Panc1 (cell line): ENCODE measurements around the gene ATG10. TPM values are rescaled to one million over a fixed set of nuclear protein-coding genes. Genes with fewer than 3 reads are reported as not detected.

Experiments used
- ATAC-seq: fragments of 200-7000 bp; cut with Tn5 transposase; 2 replicates; pipeline ENCODE4 v1.9.1; 2020; ENCODE audit warnings: mild to moderate bottlenecking, moderate library complexity
- BruUV-seq: library from RNA; stranded (reverse); fragments of 400-500 nt; replicated peaks from 2 replicates; lab custom pipeline; 2021; lab: Mats Ljungman, UMichigan
- CTCF ChIA-PET: fragments of 300-600 bp; sonication (Branson Sonifier 250); formaldehyde crosslinking; loops from one replicate; lab custom pipeline; 2022; ENCODE audit warnings: antibody characterized with exemption; lab: Charles Lee
- POLR2A ChIA-PET: fragments of 300-600 bp; sonication (Branson Sonifier 250); formaldehyde crosslinking; loops from one replicate; lab custom pipeline; 2022; ENCODE audit warnings: antibody characterized with exemption; lab: Charles Lee
- DNase-seq: peaks from one replicate; pipeline ENCODE4 v3.0.0-alpha.2; 2010; ENCODE audit warnings: low read depth, low spot score
- H3K27ac ChIP-seq: 2 replicates; pipeline ENCODE4 v1.5.1; 2011; ENCODE audit warnings: mild to moderate bottlenecking, low read length, inconsistent platforms
- H3K27me3 ChIP-seq: fragments of 200-500 bp; sonication (Bioruptor generic); 2 replicates; pipeline ENCODE4 v1.6.0; 2014; ENCODE audit warnings: low read length, inconsistent platforms; ENCODE audit not compliant: control insufficient read depth, insufficient read depth
- H3K36me3 ChIP-seq: fragments of 200-500 bp; sonication (Bioruptor generic); 2 replicates; pipeline ENCODE4 v1.5.1; 2014; ENCODE audit warnings: inconsistent platforms, mild to moderate bottlenecking, low read length, moderate library complexity; ENCODE audit not compliant: control insufficient read depth, insufficient read depth
- H3K4me1 ChIP-seq: 2 replicates; pipeline ENCODE4 v1.5.1; 2011; ENCODE audit warnings: inconsistent platforms, mild to moderate bottlenecking, low read length, moderate library complexity; ENCODE audit not compliant: control insufficient read depth, insufficient read depth
- H3K4me3 ChIP-seq, 2 experiments: 2 replicates each; pipeline ENCODE4 v1.5.1; 2011 to 2012; ENCODE audit warnings: low read depth in 2 of 2, low read length in 2 of 2, mild to moderate bottlenecking in 2 of 2, inconsistent platforms in 1 of 2, moderate library complexity in 1 of 2
- H3K9me3 ChIP-seq: fragments of 200-500 bp; sonication (Bioruptor generic); 2 replicates; pipeline ENCODE4 v1.5.1; 2014; ENCODE audit warnings: low read depth, mild to moderate bottlenecking, inconsistent platforms, low read length, moderate library complexity; ENCODE audit not compliant: control insufficient read depth, insufficient read depth
- CTCF ChIP-seq: fragments of 450-650 bp; IDR thresholded peaks from 2 replicates; pipeline ENCODE4 v1.5.1; 2017; ENCODE audit warnings: mild to moderate bottlenecking
- POLR2AphosphoS5 ChIP-seq: IDR thresholded peaks from 2 replicates; pipeline ENCODE4 v1.6.1; 2012; ENCODE audit warnings: mild to moderate bottlenecking, low read depth, low read length, moderate library complexity
- REST ChIP-seq, 2 experiments: IDR thresholded peaks; 2 replicates each; pipeline ENCODE4 v1.6.1; 2011 to 2012; ENCODE audit warnings: low read depth in 2 of 2, control low read depth in 1 of 2, low read length in 1 of 2, mild to moderate bottlenecking in 1 of 2, moderate library complexity in 1 of 2; ENCODE audit not compliant: insufficient read depth in 1 of 2
- SIN3A ChIP-seq: IDR thresholded peaks from 2 replicates; pipeline ENCODE4 v1.6.1; 2012; ENCODE audit warnings: low read depth, mild to moderate bottlenecking, low read length, moderate library complexity, borderline replicate concordance; ENCODE audit not compliant: insufficient read depth
- TCF7L2 ChIP-seq: IDR thresholded peaks from 2 replicates; pipeline ENCODE4 v1.6.1; 2011; ENCODE audit warnings: mild to moderate bottlenecking, low read depth, low read length, inconsistent platforms
- in situ Hi-C: cut with HindIII; loops from 2 replicates; pipeline ENCODE4 v1.10.0; 2016; ENCODE audit warnings: low sequenced_read_pairs, low pct_unique_long_range_greater_than_20kb
- intact Hi-C: fragments of 100-400 bp; cut with micrococcal nuclease; formaldehyde crosslinking; loops from one replicate; pipeline ENCODE4 v1.10.0; 2022; ENCODE audit not compliant: unreplicated experiment
- total RNA-seq: library from RNA; stranded (reverse); gene quantifications from one replicate; pipeline ENCODE4 v1.2.1, GENCODE V29; 2021; ENCODE audit not compliant: unreplicated experiment

ATG10 gene
- total RNA-seq, 1 experiment from 2014 or later, result 14.0 TPM

GRCh38 chr5:82149434-82149833, 177.6 kb downstream of the ATG10 start:
- DNase-seq (no peak), ATAC-seq (no peak)
- Histone ChIP-seq H3K36me3 (no peaks in the 10 kb centered on the region), H3K9me3 (no peaks in the 10 kb centered on the region), H3K27ac (no peak overlapping the region), H3K27me3 (no peaks in the 10 kb centered on the region), H3K4me3 (no peak overlapping the region), H3K4me1 (no peaks in the 10 kb centered on the region)
- BruUV-seq, result no TSS peak
- intact Hi-C loops (no loop called here), in situ Hi-C loops (no loop called here)
- TF ChIP-seq CTCF (no peak), SIN3A (no peak), REST (IDR thresholded peaks at IDR 0.05; ENCODE audit: insufficient read depth in 1 of 2, low read depth in 2 of 2, low read length in 1 of 2) (no peak)
- ChIA-PET CTCF (no interaction called here), POLR2A (no interaction called here)

GRCh38 chr5:82150559-82150958, 178.7 kb downstream of the ATG10 start:
- POLR2A ChIA-PET, result no interaction called here
- CTCF ChIA-PET, result no interaction called here
- Histone ChIP-seq H3K4me1 (no peaks in the 10 kb centered on the region), H3K27ac (no peak overlapping the region), H3K27me3 (no peaks in the 10 kb centered on the region), H3K9me3 (no peaks in the 10 kb centered on the region), H3K4me3 (no peak overlapping the region), H3K36me3 (no peaks in the 10 kb centered on the region)
- in situ Hi-C loops (no loop called here), intact Hi-C loops (no loop called here)
- DNase-seq (no peak), ATAC-seq (no peak)
- no peak for TF ChIP-seq SIN3A
- TF ChIP-seq REST (IDR thresholded peaks at IDR 0.05; ENCODE audit: insufficient read depth in 1 of 2, low read depth in 2 of 2, low read length in 1 of 2), result no peak
- no peak for TF ChIP-seq CTCF
- TF ChIP-seq TCF7L2, result no peak
- TF ChIP-seq POLR2AphosphoS5, result no peak
- no TSS peak for BruUV-seq
